NT2/D1 (cell line): ENCODE measurements around the gene BSND.

Experiments
- DNase-seq: peaks from one replicate; pipeline ENCODE4 v3.0.0-alpha.2; 2011; ENCODE audit warnings: low read depth, low spot score
- H3K27me3 ChIP-seq: 2 replicates; pipeline ENCODE4 v1.6.0; 2011; ENCODE audit warnings: mild to moderate bottlenecking; ENCODE audit not compliant: insufficient read length, insufficient read depth
- H3K36me3 ChIP-seq: 2 replicates; pipeline ENCODE4 v1.6.1; 2011; ENCODE audit warnings: mild to moderate bottlenecking, low read length, mixed read lengths; ENCODE audit not compliant: insufficient read depth, insufficient read length
- H3K4me1 ChIP-seq: 2 replicates; pipeline ENCODE4 v1.5.1; 2011; ENCODE audit not compliant: insufficient read depth, insufficient read length
- H3K4me3 ChIP-seq: 2 replicates; pipeline ENCODE4 v1.5.1; 2011; ENCODE audit warnings: low read depth; ENCODE audit not compliant: insufficient read length
- H3K9ac ChIP-seq: 2 replicates; pipeline ENCODE4 v1.6.0; 2011; ENCODE audit warnings: low read depth; ENCODE audit not compliant: insufficient read length
- H3K9me3 ChIP-seq: 2 replicates; pipeline ENCODE4 v1.5.1; 2011; ENCODE audit warnings: mild to moderate bottlenecking, low read length; ENCODE audit not compliant: insufficient read depth
- SUZ12 ChIP-seq: IDR thresholded peaks from 2 replicates; pipeline ENCODE4 v1.6.1; 2011; ENCODE audit not compliant: insufficient read length, insufficient read depth; ENCODE audit errors: extremely low read depth
- YY1 ChIP-seq: IDR thresholded peaks from 2 replicates; pipeline ENCODE4 v1.6.1; 2011; ENCODE audit not compliant: insufficient read length, insufficient read depth
- ZNF274 ChIP-seq: IDR thresholded peaks from 2 replicates; pipeline ENCODE4 v1.6.1; 2011; ENCODE audit warnings: mild to moderate bottlenecking, low read depth, low read length

Gene BSND

GRCh38 chr1:54998677-54999076 is at the start of gene BSND:
TSS of gene BSND (plus strand) at chr1:54998933. CDS start at chr1:54999187, 254 bp downstream.
- no peaks in the 10 kb centered on the region for H3K9me3 ChIP-seq
- TF ChIP-seq ZNF274, result no peak
- TF ChIP-seq YY1, result no peak
- no peak for TF ChIP-seq SUZ12
- no peaks in the 10 kb centered on the region for H3K36me3 ChIP-seq
- DNase-seq, result no peak
- peaks cover 51% of the 10 kb centered on the region for H3K4me1 ChIP-seq
- H3K27me3 ChIP-seq, result peaks cover 8% of the 10 kb centered on the region
- peak within 1 kb of the TSS; percentile 43 for H3K9ac ChIP-seq
- H3K4me3 ChIP-seq, result no peak within 1 kb of the TSS

GRCh38 chr1:54949053-54949452 is 49.7 kb upstream of the BSND start:
- no peak for TF ChIP-seq SUZ12
- TF ChIP-seq YY1, result no peak
- no peak for TF ChIP-seq ZNF274
- Histone ChIP-seq H3K27me3 (no peaks in the 10 kb centered on the region), H3K9me3 (0 out of 2 replicates have a peak, but pooled peaks cover 1% of the 10 kb centered on the region), H3K4me3 (no peak overlapping the region), H3K4me1 (peaks cover 6% of the 10 kb centered on the region), H3K9ac (no peak overlapping the region), H3K36me3 (no peaks in the 10 kb centered on the region)
- no peak for DNase-seq

- Histone ChIP-seq H3K27me3 (no peaks in the 10 kb centered on the region), H3K36me3 (no peaks in the 10 kb centered on the region), H3K9ac (peak overlapping the region; percentile 70), H3K4me3 (no peak overlapping the region), H3K4me1 (peaks cover 6% of the 10 kb centered on the region), H3K9me3 (peaks cover 7% of the 10 kb centered on the region)
- DNase-seq, result no peak
- no peak for TF ChIP-seq ZNF274
- no peak for TF ChIP-seq YY1
- no peak for TF ChIP-seq SUZ12
These were observed 48.7 kb upstream of the BSND start for GRCh38 chr1:54950006-54950368.

- Histone ChIP-seq H3K9me3 (peaks cover 8% of the 10 kb centered on the region), H3K27me3 (no peaks in the 10 kb centered on the region), H3K4me3 (no peak overlapping the region), H3K4me1 (peaks cover 6% of the 10 kb centered on the region), H3K36me3 (no peaks in the 10 kb centered on the region), H3K9ac (peak overlapping the region; percentile 70)
- TF ChIP-seq YY1 (no peak), ZNF274 (no peak), SUZ12 (no peak)
- DNase-seq, result peak; percentile 90
These were observed 48.2 kb upstream of the BSND start for GRCh38 chr1:54950369-54951163.

GRCh38 chr1:54951810-54952226 is 46.9 kb upstream of the BSND start:
- peaks cover 15% of the 10 kb centered on the region for H3K9me3 ChIP-seq
- TF ChIP-seq YY1 (no peak), SUZ12 (no peak)
- peaks cover 6% of the 10 kb centered on the region for H3K4me1 ChIP-seq

GRCh38 chr1:54952950-54953718 is 45.6 kb upstream of the BSND start:
- Histone ChIP-seq H3K9me3 (peaks cover 28% of the 10 kb centered on the region), H3K27me3 (no peaks in the 10 kb centered on the region), H3K4me3 (no peak overlapping the region), H3K9ac (no peak overlapping the region), H3K4me1 (peaks cover 6% of the 10 kb centered on the region), H3K36me3 (no peaks in the 10 kb centered on the region)
- TF ChIP-seq ZNF274 (no peak), YY1 (no peak), SUZ12 (no peak)
- no peak for DNase-seq

More at GRCh38 chr1:54951810-54952226, 46.9 kb upstream of the BSND start:
- Histone ChIP-seq H3K27me3 (no peaks in the 10 kb centered on the region), H3K4me3 (no peak overlapping the region), H3K36me3 (no peaks in the 10 kb centered on the region), H3K9ac (no peak overlapping the region)
- no peak for DNase-seq

- Histone ChIP-seq H3K36me3 (no peaks in the 10 kb centered on the region), H3K4me3 (no peak overlapping the region), H3K9ac (no peak overlapping the region), H3K27me3 (no peaks in the 10 kb centered on the region), H3K9me3 (peaks cover 35% of the 10 kb centered on the region), H3K4me1 (peaks cover 6% of the 10 kb centered on the region)
- no peak for DNase-seq
- no peak for TF ChIP-seq ZNF274
- TF ChIP-seq SUZ12, result no peak
- no peak for TF ChIP-seq YY1
These were observed 44.9 kb upstream of the BSND start for GRCh38 chr1:54953846-54954245.
